Kidney epithelial cell (primary cell): Measurements from ENCODE around the gene SNRNP25. TPM values are rescaled to one million over a fixed set of nuclear protein-coding genes. Genes with fewer than 3 reads are reported as not detected.

Experiments used
- DNase-seq: peaks from one replicate; pipeline ENCODE4 v3.0.0-alpha.2; 2010; ENCODE audit warnings: low read depth
- H3K27me3 ChIP-seq: 2 replicates; pipeline ENCODE4 v1.6.0; 2011; ENCODE audit warnings: low read length; ENCODE audit not compliant: control insufficient read depth, insufficient read depth
- H3K36me3 ChIP-seq: 2 replicates; pipeline ENCODE4 v1.5.1; 2011; ENCODE audit warnings: low read length; ENCODE audit not compliant: control insufficient read depth, insufficient read depth
- H3K4me3 ChIP-seq: 2 replicates; pipeline ENCODE4 v1.5.1; 2011; ENCODE audit warnings: low read depth, mild to moderate bottlenecking, control low read depth, low read length
- CTCF ChIP-seq: IDR thresholded peaks from 2 replicates; pipeline ENCODE4 v1.5.1; 2011; ENCODE audit warnings: mild to moderate bottlenecking, moderate library complexity, low read length, control low read depth, inconsistent platforms; ENCODE audit not compliant: insufficient read depth, poor library complexity, severe bottlenecking
- total RNA-seq: library from RNA; depleted of rRNA; stranded (reverse); fragments of >200 nt; gene quantifications from 2 replicates; pipeline ENCODE4 v1.2.3, GENCODE V29; 2015

The SNRNP25 gene
- total RNA-seq, 1 donor from 2014 or later: 25.4 TPM

DNA sequence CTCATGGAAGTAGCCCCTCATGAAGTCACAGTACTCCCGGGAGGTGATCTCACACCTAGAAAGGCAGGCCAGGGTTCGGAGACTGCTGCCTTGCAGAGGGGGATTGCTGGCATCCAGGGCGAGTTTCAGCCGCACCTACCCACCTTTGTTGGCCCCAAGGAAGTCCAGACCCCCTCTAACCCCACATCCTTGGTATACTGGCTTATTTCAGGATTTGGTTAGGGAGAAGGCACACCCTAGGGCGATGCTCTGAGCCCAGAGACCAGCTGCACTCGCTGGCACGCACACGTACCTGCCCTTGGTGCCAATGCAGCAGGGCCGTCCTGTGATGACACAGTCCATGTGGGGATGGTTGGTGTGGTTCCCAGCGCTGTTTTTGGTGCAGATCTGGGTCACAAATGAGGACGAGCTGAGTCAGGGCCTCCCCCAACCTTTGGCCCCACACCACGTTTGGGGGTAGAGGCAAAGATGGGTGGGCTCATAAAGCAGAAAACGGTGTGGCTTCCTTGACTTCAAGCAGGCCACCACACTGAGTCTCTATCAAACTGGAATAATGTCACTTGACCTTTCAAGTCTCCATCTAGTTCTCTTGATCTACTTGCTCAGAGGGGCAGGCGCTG, 5.9 kb downstream of the SNRNP25 start:
- Histone ChIP-seq H3K27me3 (no peaks in the 10 kb centered on the region), H3K36me3 (peaks cover 3% of the 10 kb centered on the region), H3K4me3 (no peak overlapping the region)
- no peak for TF ChIP-seq CTCF
- DNase-seq: no peak

- H3K36me3 ChIP-seq: peaks cover 3% of the 10 kb centered on the region
- TF ChIP-seq CTCF: no peak
- no peak overlapping the region for H3K4me3 ChIP-seq
- DNase-seq: no peak
- no peaks in the 10 kb centered on the region for H3K27me3 ChIP-seq
Measured at GRCh38 chr16:60166-60565, 6.5 kb downstream of the SNRNP25 start.

- TF ChIP-seq CTCF: no peak
- H3K27me3 ChIP-seq: no peaks in the 10 kb centered on the region
- H3K4me3 ChIP-seq: no peak overlapping the region
- DNase-seq: no peak
- H3K36me3 ChIP-seq: peaks cover 3% of the 10 kb centered on the region
Measured at GRCh38 chr16:60929-61878, 7.6 kb downstream of the SNRNP25 start.

DNA sequence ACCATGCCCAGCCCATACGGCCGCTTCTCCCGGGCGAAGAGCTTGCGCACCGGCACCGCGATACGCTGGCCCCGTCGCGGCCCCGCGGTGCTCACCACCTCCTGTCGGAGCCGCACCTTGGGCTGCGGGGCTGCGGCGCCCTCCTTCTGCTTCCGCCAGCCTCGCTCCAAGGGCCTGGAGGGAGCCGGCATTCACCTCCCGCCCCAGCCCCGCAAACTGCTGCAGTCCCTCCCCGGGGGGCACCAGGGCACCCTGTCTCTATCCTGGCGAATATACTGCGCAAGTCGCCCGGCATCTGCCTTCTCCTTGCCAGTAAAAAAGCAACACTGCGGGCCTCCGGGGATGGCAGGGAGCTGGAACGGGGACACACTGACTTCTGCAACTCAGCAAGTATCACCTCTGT, 8.3 kb downstream of the SNRNP25 start:
- Histone ChIP-seq H3K36me3 (peaks cover 3% of the 10 kb centered on the region), H3K27me3 (no peaks in the 10 kb centered on the region), H3K4me3 (no peak overlapping the region)
- DNase-seq: no peak
- no peak for TF ChIP-seq CTCF

DNA sequence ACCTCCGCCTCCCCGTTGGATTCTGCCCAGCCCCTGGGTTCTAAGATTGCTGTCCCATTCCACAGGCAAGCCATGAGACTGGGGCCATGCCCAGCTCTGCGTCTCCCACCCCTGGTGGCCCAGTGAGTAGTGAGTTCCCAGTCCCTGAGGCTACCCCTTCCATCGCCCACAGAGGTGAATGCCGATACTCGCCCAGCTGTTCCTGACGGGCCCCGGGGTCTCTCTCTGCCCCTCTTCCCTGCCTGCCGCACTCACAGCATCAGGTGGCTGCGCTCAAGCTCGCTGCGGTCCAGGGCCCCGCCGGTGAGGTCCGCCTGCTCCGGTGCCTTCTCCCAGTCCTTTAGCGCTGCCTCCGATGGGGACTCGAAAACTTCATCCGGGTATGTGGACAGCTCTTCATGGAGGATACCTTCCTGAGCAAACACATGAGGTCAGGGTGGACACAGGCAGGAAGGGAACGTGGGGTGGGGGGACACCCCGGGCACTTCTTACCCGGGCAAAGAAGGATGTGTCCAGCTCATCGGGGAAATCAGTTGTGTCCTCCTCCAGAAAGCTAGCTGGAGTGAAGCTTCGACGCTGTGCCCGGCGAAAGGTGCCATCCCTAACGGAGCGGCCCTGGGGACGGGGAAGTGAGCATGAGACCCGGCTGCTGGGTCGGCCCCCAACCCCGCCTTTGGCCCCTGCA, 8.8 kb downstream of the SNRNP25 start:
- Histone ChIP-seq H3K4me3 (no peak overlapping the region), H3K36me3 (peaks cover 3% of the 10 kb centered on the region), H3K27me3 (no peaks in the 10 kb centered on the region)
- TF ChIP-seq CTCF: no peak
- DNase-seq: no peak
